Natural killer cell (primary cell): ENCODE results near the gene SLC17A9. TPM values are rescaled to one million over a fixed set of nuclear protein-coding genes. Genes with fewer than 3 reads are reported as not detected.

Experiments used
- ATAC-seq, 3 donors: fragments of 150-1000 bp in 2 of 3; fragments of 200-7000 bp in 1 of 3; cut with Tn5 transposase; 1 replicate in 1 of 3; 2 replicates in 2 of 3; pipeline ENCODE4 v1.10.0; 2021; ENCODE audit warnings: mild to moderate bottlenecking in 2 of 3, moderate library complexity in 2 of 3
- DNase-seq, 2 donors: peaks; one replicate each; pipeline versions ENCODE4 v3.0.0 to v3.0.0-alpha.2; 2013 to 2021; ENCODE audit warnings: mixed read lengths in 1 of 2
- H3K27ac ChIP-seq: one replicate; pipeline ENCODE4 v1.5.1; 2013; ENCODE audit warnings: mild to moderate bottlenecking, low read length
- H3K27me3 ChIP-seq: one replicate; pipeline ENCODE4 v1.6.1; 2013; ENCODE audit warnings: low read length; ENCODE audit not compliant: control insufficient read depth, insufficient read depth
- H3K36me3 ChIP-seq: one replicate; pipeline ENCODE4 v1.6.1; 2013; ENCODE audit warnings: low read length; ENCODE audit not compliant: control insufficient read depth, insufficient read depth
- H3K4me1 ChIP-seq: one replicate; pipeline ENCODE4 v1.6.1; 2013; ENCODE audit warnings: low read length; ENCODE audit not compliant: control insufficient read depth, insufficient read depth
- H3K4me3 ChIP-seq: one replicate; pipeline ENCODE4 v1.5.1; 2013; ENCODE audit warnings: low read length
- H3K9me3 ChIP-seq: one replicate; pipeline ENCODE4 v1.6.1; 2013; ENCODE audit warnings: low read length; ENCODE audit not compliant: control insufficient read depth, insufficient read depth
- H3K27ac Mint-ChIP-seq, 2 donors: one replicate each; pipeline ENCODE4 v1.8.0; 2022; ENCODE audit warnings: mild to moderate bottlenecking in 2 of 2, mixed read lengths in 2 of 2, moderate library complexity in 1 of 2
- H3K27me3 Mint-ChIP-seq, 2 donors: one replicate each; pipeline ENCODE4 v1.8.0; 2022; ENCODE audit warnings: low read depth in 2 of 2, mixed read lengths in 2 of 2
- H3K36me3 Mint-ChIP-seq: one replicate; pipeline ENCODE4 v1.8.0; 2022; ENCODE audit warnings: mixed read lengths
- H3K4me1 Mint-ChIP-seq, 2 donors: one replicate each; pipeline ENCODE4 v1.8.0; 2022; ENCODE audit warnings: mixed read lengths in 2 of 2
- H3K4me3 Mint-ChIP-seq: one replicate; pipeline ENCODE4 v1.8.0; 2022; ENCODE audit warnings: mild to moderate bottlenecking, moderate library complexity, mixed read lengths
- H3K9me3 Mint-ChIP-seq, 2 donors: one replicate each; pipeline ENCODE4 v1.8.0; 2022; ENCODE audit warnings: mixed read lengths in 2 of 2
- WGBS: methylation state at CpG from one replicate; pipeline ENCODE4 v1.1.7; 2013; ENCODE audit warnings: missing lambda C conversion rate; ENCODE audit not compliant: insufficient coverage; 5-methylcytosine and 5-hydroxymethylcytosine counted together
- intact Hi-C: fragments of 100-400 bp; cut with micrococcal nuclease; formaldehyde crosslinking; loops from one replicate; pipeline ENCODE4 v1.14.2; 2022
- total RNA-seq, 4 donors: library from RNA; stranded (reverse); fragments of 120-200 nt in 1 of 4; gene quantifications; one replicate each; pipeline versions ENCODE4 v1.2.3 to v1.2.4, GENCODE V29; 2013 to 2022
- TF ChIP-seq, protein P1 (sequence below): fragments of 200-600 bp; IDR thresholded peaks from one replicate; pipeline ENCODE4 v1.8.0; 2022; ENCODE audit warnings: antibody characterized with exemption

SLC17A9 gene
- total RNA-seq, 3 donors from 2014 or later (not counting 1 experiment from before 2014, with no cell fraction given): 22.3 to 24.0 (median 23.8) TPM

DNA sequence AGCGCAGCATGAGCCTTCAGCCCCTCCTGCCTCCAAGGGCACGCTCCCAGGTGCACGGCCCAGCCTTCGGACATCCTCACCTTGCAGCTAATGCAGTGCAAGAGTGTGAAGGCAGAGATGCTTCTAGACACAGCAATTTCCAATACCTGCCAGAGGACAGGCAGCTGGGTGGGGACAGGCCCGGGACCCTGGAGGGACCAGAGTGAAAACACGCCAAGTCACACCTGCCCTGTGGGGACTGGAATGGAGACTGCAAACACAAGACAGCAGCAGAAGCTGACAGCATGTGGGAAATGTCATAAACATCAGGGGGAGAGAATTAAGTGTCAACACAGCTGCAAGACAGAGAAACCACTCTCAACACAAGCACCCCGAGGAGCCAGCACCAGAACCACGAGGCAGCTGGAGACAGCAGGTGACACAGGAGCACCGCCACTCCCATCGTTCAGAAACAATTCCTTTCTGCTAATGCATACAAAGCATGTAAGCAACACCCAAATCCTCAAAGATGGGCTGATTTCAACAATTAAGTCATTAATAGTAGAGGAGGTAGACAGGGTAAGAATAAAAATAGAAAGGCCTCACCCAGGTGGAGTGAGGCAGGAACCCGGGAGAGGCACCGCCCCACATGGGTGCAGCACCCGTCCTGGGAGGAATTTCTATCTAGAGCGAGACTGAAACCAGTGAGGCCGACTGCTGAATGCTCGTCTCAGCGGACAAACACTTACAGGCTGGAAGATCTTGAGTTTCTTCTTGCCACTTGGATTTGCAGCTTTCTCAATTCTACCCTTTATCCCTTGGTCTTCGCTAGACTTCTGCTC is 43.3 kb upstream of the SLC17A9 start:
- H3K27ac Mint-ChIP-seq: peak overlapping the region; percentile 21 to 42
- intact Hi-C loops: no loop called here
- Histone ChIP-seq H3K27me3 (no peaks in the 10 kb centered on the region), H3K9me3 (no peaks in the 10 kb centered on the region), H3K4me3 (no peak overlapping the region), H3K4me1 (no peaks in the 10 kb centered on the region), H3K36me3 (peaks cover 84% of the 10 kb centered on the region), H3K27ac (no peak overlapping the region)
- no peak overlapping the region for H3K4me3 Mint-ChIP-seq
- H3K27me3 Mint-ChIP-seq: no peaks in the 10 kb centered on the region
- H3K4me1 Mint-ChIP-seq: peaks cover 35 to 52% of the 10 kb centered on the region in 2 donors
- DNase-seq (no peak), ATAC-seq (no peak)
- TF ChIP-seq, protein P1, sequence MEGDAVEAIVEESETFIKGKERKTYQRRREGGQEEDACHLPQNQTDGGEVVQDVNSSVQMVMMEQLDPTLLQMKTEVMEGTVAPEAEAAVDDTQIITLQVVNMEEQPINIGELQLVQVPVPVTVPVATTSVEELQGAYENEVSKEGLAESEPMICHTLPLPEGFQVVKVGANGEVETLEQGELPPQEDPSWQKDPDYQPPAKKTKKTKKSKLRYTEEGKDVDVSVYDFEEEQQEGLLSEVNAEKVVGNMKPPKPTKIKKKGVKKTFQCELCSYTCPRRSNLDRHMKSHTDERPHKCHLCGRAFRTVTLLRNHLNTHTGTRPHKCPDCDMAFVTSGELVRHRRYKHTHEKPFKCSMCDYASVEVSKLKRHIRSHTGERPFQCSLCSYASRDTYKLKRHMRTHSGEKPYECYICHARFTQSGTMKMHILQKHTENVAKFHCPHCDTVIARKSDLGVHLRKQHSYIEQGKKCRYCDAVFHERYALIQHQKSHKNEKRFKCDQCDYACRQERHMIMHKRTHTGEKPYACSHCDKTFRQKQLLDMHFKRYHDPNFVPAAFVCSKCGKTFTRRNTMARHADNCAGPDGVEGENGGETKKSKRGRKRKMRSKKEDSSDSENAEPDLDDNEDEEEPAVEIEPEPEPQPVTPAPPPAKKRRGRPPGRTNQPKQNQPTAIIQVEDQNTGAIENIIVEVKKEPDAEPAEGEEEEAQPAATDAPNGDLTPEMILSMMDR: no peak
- H3K9me3 Mint-ChIP-seq: no peaks in the 10 kb centered on the region
- WGBS: 86% methylated on average over 18 of the region's 18 CpGs
- H3K36me3 Mint-ChIP-seq: peaks cover 12% of the 10 kb centered on the region

DNA sequence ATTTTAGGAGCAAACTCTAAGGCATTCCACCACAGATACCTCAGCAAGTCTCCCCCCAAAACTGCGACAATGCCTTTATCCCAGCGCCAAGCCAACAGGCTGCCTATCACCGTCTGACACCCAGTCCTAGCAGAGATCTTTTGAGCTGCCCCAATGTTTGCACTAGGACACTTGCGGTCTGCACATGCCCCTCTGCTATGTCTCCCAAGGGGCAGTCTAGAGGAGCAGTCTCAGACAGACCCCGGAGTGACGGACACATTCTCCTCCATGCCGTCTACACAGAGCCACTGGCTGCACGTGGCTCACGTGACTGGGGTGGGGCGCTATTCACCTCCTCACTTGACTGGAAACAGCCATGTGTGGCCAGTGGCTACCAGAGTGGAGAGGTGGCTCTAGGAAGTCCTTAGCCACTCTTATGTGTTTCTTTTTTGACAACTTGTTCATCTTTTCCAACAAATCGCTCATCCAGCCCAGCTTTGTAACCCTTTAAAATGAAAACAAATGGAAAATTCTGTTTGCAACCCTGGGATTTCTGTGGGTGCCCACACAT is 42.2 kb upstream of the SLC17A9 start:
- Histone ChIP-seq H3K27me3 (no peaks in the 10 kb centered on the region), H3K4me3 (no peak overlapping the region), H3K9me3 (no peaks in the 10 kb centered on the region), H3K36me3 (peaks cover 76% of the 10 kb centered on the region), H3K27ac (no peak overlapping the region), H3K4me1 (peaks cover 10% of the 10 kb centered on the region)
- TF ChIP-seq, protein P1: no peak
- WGBS: 96% methylated on average over 11 of the region's 11 CpGs
- DNase-seq: no peak
- Mint-ChIP-seq H3K9me3 (no peaks in the 10 kb centered on the region), H3K4me1 (peaks cover 46 to 57% of the 10 kb centered on the region in 2 donors), H3K27ac (peak overlapping the region in 1 of 2 donors; percentile 69), H3K36me3 (peaks cover 3% of the 10 kb centered on the region), H3K4me3 (no peak overlapping the region), H3K27me3 (no peaks in the 10 kb centered on the region)
- no peak for ATAC-seq
- intact Hi-C loops: no loop called here

DNA sequence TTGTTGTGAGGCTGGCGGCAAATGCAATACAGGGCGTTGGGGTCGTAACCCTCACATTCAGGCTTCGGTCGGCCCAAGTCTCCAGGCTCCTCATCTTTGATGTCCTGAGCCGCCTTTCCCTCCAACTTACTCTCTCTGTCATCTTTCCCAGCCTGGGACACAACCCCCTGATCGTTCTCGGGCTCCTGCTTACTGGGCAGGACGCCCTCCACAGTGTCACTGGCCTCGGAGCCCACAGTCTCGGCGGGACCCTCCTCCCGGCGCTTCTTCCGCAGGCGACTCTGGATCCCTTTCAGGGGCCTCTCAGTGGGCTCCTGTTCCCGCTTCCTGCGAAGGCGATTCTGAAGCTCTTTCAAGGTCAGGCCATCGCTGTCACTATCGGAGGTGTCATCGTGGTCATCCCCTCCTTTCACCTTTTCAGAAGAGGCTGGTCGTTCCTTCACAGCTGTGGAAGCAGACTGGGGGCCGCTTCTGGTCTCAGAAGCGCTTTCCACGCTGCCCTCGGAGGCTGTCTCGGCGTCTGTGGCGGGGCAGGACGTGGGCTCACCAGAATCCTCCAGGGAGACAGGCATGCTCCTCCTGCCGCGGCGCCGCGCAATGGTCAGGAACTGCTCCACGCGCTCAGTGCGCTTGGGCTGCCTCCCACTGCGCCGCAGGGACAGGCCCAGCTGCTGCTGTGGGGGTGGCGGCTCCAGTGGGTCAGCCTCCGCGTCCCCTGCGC is 41.6 kb upstream of the SLC17A9 start:
- H3K4me3 ChIP-seq: no peak overlapping the region
- H3K4me1 ChIP-seq: peaks cover 13% of the 10 kb centered on the region
- H3K27me3 ChIP-seq: no peaks in the 10 kb centered on the region
- Mint-ChIP-seq H3K27ac (peak overlapping the region in 1 of 2 donors; percentile 69), H3K36me3 (no peaks in the 10 kb centered on the region), H3K27me3 (no peaks in the 10 kb centered on the region), H3K9me3 (no peaks in the 10 kb centered on the region), H3K4me3 (no peak overlapping the region), H3K4me1 (peaks cover 52 to 62% of the 10 kb centered on the region in 2 donors)
- TF ChIP-seq, protein P1: no peak
- H3K9me3 ChIP-seq: no peaks in the 10 kb centered on the region
- intact Hi-C loops: no loop called here
- peaks cover 70% of the 10 kb centered on the region for H3K36me3 ChIP-seq
- H3K27ac ChIP-seq: no peak overlapping the region
- ATAC-seq (no peak), DNase-seq (no peak)
- WGBS: 96% methylated on average over 45 of the region's 45 CpGs
